GM18505 (cell line): ENCODE data around the gene CELSR1.

ENCODE experiments used
- ATAC-seq: cut with Tn5 transposase; IDR thresholded peaks from one replicate; pipeline ENCODE4 v1.9.1; 2021; ENCODE audit not compliant: unreplicated experiment
- POLR2A ChIP-seq: IDR thresholded peaks from 4 replicates; pipeline ENCODE4 v1.6.1; 2011; ENCODE audit warnings: borderline replicate concordance; ENCODE audit not compliant: insufficient read depth, insufficient read length; ENCODE audit errors: extremely low read depth

CELSR1 gene

GRCh38 chr22:46453006-46453828, 84.2 kb downstream of the CELSR1 start:
- no peak for ATAC-seq
- no peak for TF ChIP-seq POLR2A

GRCh38 chr22:46452195-46453005, 85.0 kb downstream of the CELSR1 start:
- no peak for TF ChIP-seq POLR2A
- ATAC-seq = no peak

- ATAC-seq = no peak
- no peak for TF ChIP-seq POLR2A
These were observed 85.7 kb downstream of the CELSR1 start for GRCh38 chr22:46451741-46452140.

- TF ChIP-seq POLR2A = no peak
- no peak for ATAC-seq
These were observed 86.4 kb downstream of the CELSR1 start for GRCh38 chr22:46450931-46451561.

GRCh38 chr22:46449974-46450745, 87.3 kb downstream of the CELSR1 start:
- TF ChIP-seq POLR2A = no peak
- no peak for ATAC-seq

- TF ChIP-seq POLR2A = no peak
- no peak for ATAC-seq
These were observed 88.2 kb downstream of the CELSR1 start for GRCh38 chr22:46449116-46449691.

- no peak for ATAC-seq
- no peak for TF ChIP-seq POLR2A
These were observed 89.1 kb downstream of the CELSR1 start for GRCh38 chr22:46448333-46448732.

GRCh38 chr22:46447906-46448305, 89.5 kb downstream of the CELSR1 start:
- ATAC-seq = no peak
- no peak for TF ChIP-seq POLR2A

- no peak for TF ChIP-seq POLR2A
- no peak for ATAC-seq
These were observed 90.6 kb downstream of the CELSR1 start for GRCh38 chr22:46446799-46447198.

- ATAC-seq = no peak
- TF ChIP-seq POLR2A = no peak
These were observed 91.5 kb downstream of the CELSR1 start for GRCh38 chr22:46445771-46446420.

- no peak for TF ChIP-seq POLR2A
- ATAC-seq = no peak
These were observed 93.0 kb downstream of the CELSR1 start for GRCh38 chr22:46444390-46444854.

GRCh38 chr22:46443850-46444389, 93.5 kb downstream of the CELSR1 start:
- no peak for ATAC-seq
- no peak for TF ChIP-seq POLR2A
